Activated naive CD4-positive, alpha-beta T cell treated with Interleukin-2 at 50 U/mL for 16 hours (primary cell): ENCODE measurements around the gene ZBTB46.

Experiments
- DNase-seq: peaks from one replicate; pipeline ENCODE4 v3.0.0-alpha.2; 2020

The ZBTB46 gene

DNA sequence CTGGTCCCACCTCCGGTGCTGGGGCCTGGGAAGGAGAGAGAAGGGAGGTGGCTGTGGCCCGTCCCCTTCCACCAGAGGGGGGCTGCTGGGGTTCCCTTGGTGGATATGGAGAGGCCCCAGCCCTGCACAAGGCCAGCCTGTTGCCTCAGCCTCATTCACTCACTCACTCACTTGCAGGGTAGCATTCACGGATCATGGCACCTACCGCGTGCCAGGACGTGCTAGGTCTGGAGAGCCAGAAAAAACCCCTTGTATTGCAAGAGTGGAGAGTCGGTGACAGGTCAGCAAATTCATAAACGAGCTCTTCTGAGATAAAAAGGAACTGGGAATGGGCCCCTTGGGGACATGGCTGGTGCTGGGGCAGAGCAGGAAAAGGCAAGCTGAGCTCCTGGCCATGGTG lies 6.4 kb upstream of the ZBTB46 start:
- no peak for DNase-seq

DNA sequence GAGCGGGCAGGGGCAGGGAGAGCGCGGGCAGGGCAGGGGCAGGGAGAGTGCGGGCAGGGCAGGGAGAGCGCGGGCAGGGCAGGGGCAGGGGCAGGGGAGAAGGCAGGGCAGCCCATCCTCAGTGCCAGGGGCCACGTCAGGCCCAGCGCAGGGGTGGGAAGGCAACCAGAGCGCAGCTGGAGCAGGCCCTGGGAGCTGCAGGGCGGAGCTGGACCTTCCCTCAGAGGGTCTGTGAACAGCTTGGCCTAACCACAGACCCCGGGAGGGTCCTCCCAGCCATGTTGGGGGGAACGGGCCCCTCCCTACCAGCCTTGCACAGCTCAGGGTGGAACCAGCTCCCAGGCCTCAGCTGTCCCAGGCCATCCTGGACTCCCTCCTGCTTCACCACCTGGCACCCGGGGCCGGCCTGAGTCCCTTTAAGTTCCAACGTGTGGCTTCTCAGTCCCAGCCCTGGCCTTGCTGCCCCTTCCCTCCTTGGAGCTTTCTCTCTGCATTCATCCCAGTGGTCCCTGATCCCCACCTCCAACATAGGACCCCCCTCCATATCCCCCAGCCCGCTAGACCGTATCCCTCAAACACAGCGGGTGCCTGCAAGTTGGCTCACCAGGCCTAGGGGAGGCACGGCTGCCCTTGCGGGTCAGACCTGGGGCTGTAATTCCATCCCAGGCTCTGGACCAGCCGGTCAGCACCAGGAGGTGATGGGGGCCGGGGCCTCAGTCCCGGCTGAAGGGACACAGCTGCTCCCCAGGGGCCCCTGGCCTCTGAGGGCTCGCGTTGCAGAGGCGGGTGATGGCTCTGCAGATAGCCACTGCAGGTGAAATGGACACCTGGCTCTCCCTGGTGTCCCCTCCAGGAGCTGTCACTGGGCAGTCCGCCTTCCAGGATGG lies 5.6 kb upstream of the ZBTB46 start:
- DNase-seq, result no peak

- DNase-seq, result no peak
Measured at GRCh38 chr20:63835021-63835858, 4.2 kb upstream of the ZBTB46 start.

GRCh38 chr20:63834491-63834880 lies 3.4 kb upstream of the ZBTB46 start:
- DNase-seq, result no peak

- DNase-seq, result no peak
Measured at GRCh38 chr20:63833776-63834490, 2.9 kb upstream of the ZBTB46 start.

- no peak for DNase-seq
Measured at GRCh38 chr20:63831993-63832686, 1.1 kb upstream of the ZBTB46 start.

- DNase-seq, result no peak
Measured at GRCh38 chr20:63831646-63831992, 555 bp upstream of the ZBTB46 start.

DNA sequence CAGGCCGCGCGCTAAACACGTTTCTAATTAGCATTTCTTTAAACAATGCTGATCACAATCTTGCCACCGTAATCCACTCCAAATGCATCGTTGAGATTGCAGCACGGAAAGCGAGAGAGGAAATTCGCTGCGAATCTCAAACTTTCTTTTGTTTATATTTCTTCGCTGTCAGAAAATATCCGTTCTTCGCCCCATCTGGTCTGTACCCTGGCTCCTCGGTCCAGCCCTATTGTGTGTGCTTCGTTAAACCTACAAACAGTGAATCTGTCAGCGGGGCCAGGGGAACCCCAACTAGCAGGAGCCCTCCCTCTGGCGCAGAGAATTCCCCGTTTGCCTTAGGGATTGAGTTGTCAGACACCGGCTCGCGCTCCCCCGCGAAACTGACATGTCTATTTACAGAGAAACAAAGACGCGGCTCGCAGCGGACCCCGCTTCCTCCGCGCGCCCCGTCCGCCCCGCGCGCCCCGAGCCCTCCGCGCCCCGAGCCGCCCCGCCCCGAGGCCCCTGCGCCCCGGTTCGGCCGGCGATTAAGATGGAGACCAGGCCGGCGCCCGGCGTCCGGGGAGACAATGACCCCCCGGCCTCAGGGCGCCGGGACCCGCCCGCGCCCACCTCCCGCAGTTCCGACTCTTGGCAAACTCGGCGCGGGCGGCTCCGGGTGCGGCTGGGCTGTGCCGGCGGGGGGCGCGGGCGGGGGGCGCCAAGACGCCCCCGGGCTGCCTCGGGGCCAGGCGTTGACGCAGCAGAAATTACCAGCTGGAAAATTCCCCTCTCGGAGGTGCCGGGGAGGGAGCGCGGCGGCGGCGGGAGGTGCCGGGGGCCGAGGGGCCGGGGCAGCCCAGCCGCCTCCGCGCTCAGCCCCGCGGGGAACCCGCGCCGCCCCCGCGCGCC lies 874 bp downstream of the ZBTB46 start:
- DNase-seq, result no peak

- no peak for DNase-seq
Measured at GRCh38 chr20:63829603-63829944, 1.5 kb downstream of the ZBTB46 start.

DNA sequence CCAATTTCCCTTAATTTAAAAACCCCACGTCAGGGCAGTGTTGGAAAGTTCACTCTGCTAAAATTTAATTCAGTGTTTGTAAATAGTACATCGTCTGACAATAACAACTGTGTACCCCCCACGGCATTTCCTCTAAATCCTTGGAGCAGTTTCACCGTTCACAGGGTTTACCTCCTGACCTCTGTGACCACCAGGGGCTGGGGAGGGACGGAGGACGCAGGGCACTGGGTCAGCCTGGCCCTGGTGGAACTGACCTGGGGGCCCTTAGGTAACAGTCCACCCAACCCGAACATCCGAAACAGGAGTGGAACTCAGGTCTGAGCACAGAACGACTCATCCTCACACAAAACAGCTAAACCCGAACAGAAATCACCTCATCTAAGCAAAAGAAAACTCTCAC lies 2.1 kb downstream of the ZBTB46 start:
- no peak for DNase-seq

DNA sequence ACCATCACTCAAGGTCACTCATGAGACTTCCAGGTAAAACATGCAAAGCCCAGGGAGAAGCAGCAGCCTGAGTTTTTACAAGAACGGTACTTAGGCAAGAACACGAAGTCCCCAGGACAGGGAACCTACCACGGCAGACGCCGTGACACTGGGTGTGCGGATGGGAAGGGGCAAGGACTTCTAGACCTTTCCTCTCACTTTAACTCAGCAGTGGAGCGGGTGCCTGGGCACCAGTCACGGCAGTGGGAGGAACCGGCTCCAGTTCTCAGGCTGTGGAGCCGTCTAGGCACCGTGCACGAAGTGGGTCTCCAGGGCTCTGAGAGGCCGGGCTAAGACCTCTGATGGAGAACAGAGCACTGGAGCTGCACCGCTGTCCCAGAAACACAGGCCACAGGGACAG lies 2.5 kb downstream of the ZBTB46 start:
- DNase-seq, result no peak

- no peak for DNase-seq
Measured at GRCh38 chr20:63828124-63828523, 2.9 kb downstream of the ZBTB46 start.

GRCh38 chr20:63826753-63827152 lies 4.3 kb downstream of the ZBTB46 start:
- DNase-seq, result no peak

DNA sequence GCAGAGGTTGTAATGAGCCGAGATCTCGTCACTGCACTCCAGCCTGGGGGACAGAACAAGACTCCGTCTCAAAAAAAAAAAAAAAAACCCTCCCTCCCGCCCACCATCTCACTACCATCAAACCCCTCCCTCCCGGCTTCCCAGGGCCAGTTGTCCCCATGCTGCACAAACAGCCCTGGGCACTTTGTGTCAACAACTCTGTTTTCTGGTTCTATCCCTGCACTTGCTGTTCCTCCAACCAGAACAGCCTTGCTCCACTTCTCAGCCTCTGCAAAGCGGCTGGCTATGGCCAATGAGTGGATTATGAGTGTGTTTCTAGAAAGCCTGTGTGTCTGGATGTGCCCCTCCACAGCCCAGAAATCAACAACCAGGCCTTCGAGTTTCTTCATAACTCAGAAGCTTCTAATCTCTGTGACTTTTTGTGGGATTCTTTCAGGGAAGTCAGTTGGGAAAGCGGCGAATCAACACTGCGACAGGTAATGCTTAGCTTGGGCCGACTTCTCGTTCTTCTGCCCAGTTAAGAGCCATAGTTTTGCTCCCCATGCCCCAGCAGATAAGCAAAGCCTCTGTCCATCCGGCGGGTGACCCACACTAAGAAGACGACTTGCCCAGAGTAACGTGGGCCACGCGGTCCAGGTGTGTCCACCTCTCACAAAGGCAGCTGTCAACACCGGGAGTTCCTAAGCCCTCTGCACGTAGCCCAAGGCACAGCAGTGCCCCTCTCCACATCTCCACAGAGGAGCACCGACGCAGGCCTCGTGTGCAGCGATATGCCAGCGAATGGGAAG lies 5.5 kb downstream of the ZBTB46 start:
- no peak for DNase-seq

DNA sequence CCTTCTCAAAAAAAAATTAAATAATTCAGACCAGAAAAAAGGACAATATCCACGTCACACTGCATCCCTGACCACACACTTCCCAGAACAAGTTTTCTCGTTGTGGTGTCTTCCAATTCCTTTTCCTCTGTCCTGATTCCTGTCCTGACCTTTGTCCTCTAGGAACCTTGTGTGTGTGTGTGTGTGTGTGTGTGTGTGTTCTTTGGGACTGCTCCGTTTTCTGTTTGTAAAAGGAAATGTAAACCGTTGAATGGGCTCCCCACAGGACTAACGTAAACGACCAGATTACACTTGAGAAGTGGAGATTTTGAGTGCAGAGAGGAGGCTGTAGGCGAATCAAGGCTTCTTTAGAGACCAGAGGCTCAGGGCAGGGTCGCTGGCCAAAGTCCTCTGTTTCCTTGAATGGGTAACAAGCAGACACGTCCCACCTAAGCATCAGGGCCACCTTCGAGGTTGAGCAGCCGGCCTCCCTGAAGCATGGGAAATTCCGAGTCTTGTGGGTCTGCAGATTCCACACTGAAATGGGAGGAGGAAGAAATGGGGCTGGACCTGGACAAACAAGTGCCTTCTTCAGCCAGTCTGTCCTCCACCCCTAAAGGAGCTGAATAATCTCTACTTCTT lies 7.3 kb downstream of the ZBTB46 start:
- no peak for DNase-seq

- no peak for DNase-seq
Measured at GRCh38 chr20:63822276-63822696, 8.8 kb downstream of the ZBTB46 start.

DNA sequence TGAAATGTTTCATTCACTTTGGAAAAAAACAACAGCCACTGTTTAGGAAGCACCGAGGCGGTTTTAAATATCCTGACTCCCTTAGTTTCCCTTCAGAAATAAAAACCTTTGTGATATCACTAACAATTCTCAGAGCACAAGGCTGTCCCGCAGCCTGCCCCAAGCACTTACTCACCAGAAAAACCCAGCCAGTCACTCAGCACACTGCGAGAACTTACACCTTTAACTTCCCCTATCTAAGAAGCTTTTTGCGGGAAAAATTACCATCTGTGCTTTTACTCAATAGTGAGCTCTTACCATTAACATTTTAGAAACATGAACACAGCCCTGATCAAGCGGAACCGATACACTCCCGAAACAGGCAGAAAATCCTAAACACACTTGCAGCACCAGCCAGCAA lies 9.3 kb downstream of the ZBTB46 start:
- DNase-seq, result no peak

GRCh38 chr20:63819224-63819921 lies 11.7 kb downstream of the ZBTB46 start:
- no peak for DNase-seq

GRCh38 chr20:63815615-63816253 lies 15.3 kb downstream of the ZBTB46 start:
- no peak for DNase-seq
